KOPT-K1 (cell line): ENCODE measurements around the gene PGF.
"Not testable (repeated sequence)": the region's sequence is repeated elsewhere in the genome, so short reads cannot be mapped to it uniquely, and the experiment has no call there.

Experiments used
- H3K27ac ChIP-seq: fragments of 200-600 bp; sonication (generic); 2 replicates; pipeline ENCODE4 v1.5.1; 2016; ENCODE audit warnings: antibody characterized with exemption, mild to moderate bottlenecking, low read depth, low read length; ENCODE audit not compliant: poor library complexity, severe bottlenecking
- H3K36me3 ChIP-seq: fragments of 200-600 bp; sonication (generic); 2 replicates; pipeline ENCODE4 v1.5.1; 2017; ENCODE audit warnings: antibody characterized with exemption, mild to moderate bottlenecking, low read length, moderate library complexity; ENCODE audit not compliant: insufficient read depth
- H3K9me3 ChIP-seq: fragments of 200-600 bp; sonication (generic); 2 replicates; pipeline ENCODE4 v1.5.1; 2017; ENCODE audit warnings: antibody characterized with exemption, low read length, mild to moderate bottlenecking; ENCODE audit not compliant: insufficient read depth, poor library complexity, severe bottlenecking

Gene PGF

GRCh38 chr14:74955229-74956026 lies at the start of gene PGF:
Gene PGF (minus strand): TSS chr14:74955597. CDS start chr14:74955242, 355 bp downstream.
- H3K27ac ChIP-seq = no peak within 1 kb of the TSS
- H3K36me3 ChIP-seq = no peaks in the 10 kb centered on the region
- no peaks in the 10 kb centered on the region for H3K9me3 ChIP-seq

DNA sequence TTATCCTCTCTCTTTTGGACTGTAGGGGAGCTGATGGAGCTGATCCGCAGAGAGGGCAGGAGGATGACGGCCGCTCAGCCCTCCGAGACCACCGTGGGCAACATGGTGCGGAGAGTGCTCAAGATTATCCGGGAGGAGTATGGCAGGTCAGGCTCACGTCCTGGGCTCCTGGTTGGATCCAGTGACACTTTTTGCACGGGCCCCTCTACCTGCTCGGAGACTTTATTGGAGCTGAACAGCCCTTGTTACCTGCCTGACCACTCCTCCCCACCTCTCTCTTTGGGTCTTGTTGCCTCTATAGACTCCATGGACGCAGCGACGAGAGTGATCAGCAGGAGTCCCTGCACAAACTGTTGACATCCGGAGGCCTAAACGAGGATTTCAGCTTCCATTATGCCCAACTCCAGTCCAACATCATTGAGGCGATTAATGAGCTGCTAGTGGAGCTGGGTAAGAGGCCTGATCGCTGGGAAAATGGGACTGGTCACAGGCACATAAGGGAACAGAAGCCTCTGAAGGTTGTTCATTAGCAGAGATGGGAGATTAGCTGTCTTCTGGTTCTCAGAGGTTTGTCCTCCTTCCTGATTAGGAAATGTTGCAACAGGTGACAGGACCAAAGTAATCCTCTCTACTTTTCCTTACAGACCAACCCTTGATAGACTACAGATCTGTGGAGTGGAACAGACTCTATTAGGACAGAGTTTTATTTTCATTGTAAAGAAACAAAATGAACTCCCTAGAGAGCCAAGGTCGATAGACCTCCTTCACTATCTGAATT lies 48.0 kb upstream of the PGF start:
- peaks cover 8% of the 10 kb centered on the region for H3K9me3 ChIP-seq
- peaks cover 39% of the 10 kb centered on the region for H3K36me3 ChIP-seq

GRCh38 chr14:75002392-75003249 lies 47.2 kb upstream of the PGF start, which contains the start of gene EIF2B2:
Gene EIF2B2 (plus strand): TSS chr14:75002921. CDS start chr14:75002991, 70 bp downstream.
- peak within 1 kb of the TSS; percentile 81 for H3K27ac ChIP-seq
- peaks cover 31% of the 10 kb centered on the region for H3K36me3 ChIP-seq
- H3K9me3 ChIP-seq = peaks cover 8% of the 10 kb centered on the region

More for the DNA sequence above, 48.0 kb upstream of the PGF start:
- H3K27ac ChIP-seq = peak overlapping the region; percentile 81

- Histone ChIP-seq H3K9me3 (peaks cover 8% of the 10 kb centered on the region), H3K27ac (peak overlapping the region; percentile 81)
Measured at GRCh38 chr14:75001899-75002298, 46.5 kb upstream of the PGF start.

DNA sequence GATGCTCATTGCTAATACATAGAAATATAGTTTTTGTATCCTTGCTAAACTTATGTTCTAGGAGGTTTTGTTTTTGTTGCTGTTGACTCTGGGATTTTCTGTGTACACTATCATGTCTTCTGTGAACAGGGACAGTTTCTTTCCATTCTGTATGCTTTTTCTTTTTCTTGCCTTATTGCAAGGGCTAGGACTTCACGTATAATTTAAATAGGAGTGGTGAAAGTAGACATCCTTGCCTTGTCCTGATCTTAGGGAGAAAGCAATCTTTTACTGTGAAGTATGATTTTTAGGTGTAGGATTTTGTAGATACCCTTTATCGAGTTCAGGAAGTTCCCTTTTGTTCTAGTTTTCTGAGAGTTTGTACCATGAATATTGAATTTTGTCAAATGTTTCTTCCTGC lies 45.9 kb upstream of the PGF start:
- Histone ChIP-seq H3K9me3 (peaks cover 11% of the 10 kb centered on the region), H3K36me3 (peaks cover 17% of the 10 kb centered on the region), H3K27ac (no peak overlapping the region)

More at GRCh38 chr14:75001899-75002298, 46.5 kb upstream of the PGF start:
- H3K36me3 ChIP-seq = peaks cover 23% of the 10 kb centered on the region

- H3K9me3 ChIP-seq, H3K27ac ChIP-seq, H3K36me3 ChIP-seq: not testable (repeated sequence)
Measured at GRCh38 chr14:74995781-74996180, 40.4 kb upstream of the PGF start.

DNA sequence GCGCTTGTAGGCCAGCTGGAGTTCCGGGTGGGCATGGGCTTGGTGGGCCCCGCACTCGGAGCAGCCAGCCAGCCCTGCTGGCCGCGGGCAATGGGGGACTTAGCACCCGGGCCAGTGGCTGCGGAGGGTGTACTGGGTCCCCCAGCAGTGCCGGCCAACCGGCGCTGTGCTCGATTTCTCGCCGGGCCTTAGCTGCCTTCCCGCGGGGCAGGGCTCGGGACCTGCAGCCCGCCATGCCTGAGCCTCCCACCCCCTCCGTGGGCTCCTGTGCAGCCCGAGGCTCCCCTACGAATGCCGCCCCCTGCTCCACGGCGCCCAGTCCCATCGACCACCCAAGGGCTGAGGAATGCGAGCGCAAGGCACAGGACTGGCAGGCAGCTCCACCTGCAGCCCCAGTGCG lies 38.8 kb upstream of the PGF start:
- not testable (repeated sequence) for H3K9me3 ChIP-seq, H3K36me3 ChIP-seq, H3K27ac ChIP-seq

DNA sequence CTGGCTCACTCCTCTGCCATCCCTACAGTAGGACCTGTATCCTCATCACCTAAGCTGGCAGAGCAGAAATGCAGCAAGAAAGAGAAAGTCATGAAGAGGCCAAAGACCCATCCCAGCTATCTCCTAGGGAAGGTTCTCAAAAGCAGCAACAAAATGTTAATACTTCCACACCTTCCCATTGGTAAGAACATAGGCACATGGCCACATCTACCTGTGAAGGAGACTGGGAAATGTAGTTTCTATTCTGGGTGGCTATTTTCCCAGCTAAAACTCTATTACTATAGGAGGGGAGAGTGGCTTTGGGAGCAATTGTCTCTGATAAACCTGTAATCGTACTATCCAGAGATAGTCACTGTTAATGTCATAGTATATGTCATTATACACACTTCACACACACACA lies 33.6 kb upstream of the PGF start:
- no peak overlapping the region for H3K27ac ChIP-seq
- H3K9me3 ChIP-seq = no peaks in the 10 kb centered on the region
- no peaks in the 10 kb centered on the region for H3K36me3 ChIP-seq

DNA sequence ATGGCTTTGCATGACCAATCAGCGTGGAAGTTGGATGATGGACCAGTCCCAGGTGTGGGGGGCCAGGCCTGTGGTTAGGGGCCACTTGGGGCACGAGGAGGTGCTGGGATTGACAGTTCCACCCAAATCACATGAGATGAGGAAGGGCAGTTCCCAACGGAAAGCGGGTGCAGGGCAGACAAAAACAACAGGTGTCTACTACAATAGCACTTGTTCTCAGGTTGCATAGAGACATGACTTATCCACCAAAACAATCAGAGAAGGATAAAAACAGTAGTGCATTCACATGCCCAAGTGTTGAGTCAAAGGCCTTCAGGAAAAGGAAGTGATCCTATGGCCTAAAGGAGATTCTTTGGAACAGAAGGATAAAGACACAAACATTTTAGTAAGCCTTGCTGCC lies 32.7 kb upstream of the PGF start:
- Histone ChIP-seq H3K9me3 (no peaks in the 10 kb centered on the region), H3K36me3 (no peaks in the 10 kb centered on the region), H3K27ac (no peak overlapping the region)

GRCh38 chr14:74985806-74986205 lies 30.4 kb upstream of the PGF start:
- no peaks in the 10 kb centered on the region for H3K9me3 ChIP-seq
- H3K36me3 ChIP-seq = no peaks in the 10 kb centered on the region
- no peak overlapping the region for H3K27ac ChIP-seq

GRCh38 chr14:74985028-74985310 lies 29.6 kb upstream of the PGF start:
- Histone ChIP-seq H3K27ac (no peak overlapping the region), H3K36me3 (no peaks in the 10 kb centered on the region), H3K9me3 (no peaks in the 10 kb centered on the region)

- H3K9me3 ChIP-seq = no peaks in the 10 kb centered on the region
- H3K27ac ChIP-seq = no peak overlapping the region
- no peaks in the 10 kb centered on the region for H3K36me3 ChIP-seq
Measured at GRCh38 chr14:74984236-74985027, 29.0 kb upstream of the PGF start.

GRCh38 chr14:74983343-74983742 lies 27.9 kb upstream of the PGF start:
- Histone ChIP-seq H3K9me3 (no peaks in the 10 kb centered on the region), H3K36me3 (no peaks in the 10 kb centered on the region), H3K27ac (no peak overlapping the region)

GRCh38 chr14:74982661-74983060 lies 27.3 kb upstream of the PGF start:
- Histone ChIP-seq H3K36me3 (no peaks in the 10 kb centered on the region), H3K27ac (no peak overlapping the region), H3K9me3 (no peaks in the 10 kb centered on the region)
